ENCODE results near the gene TAF11L9. TPM values are rescaled to one million over a fixed set of nuclear protein-coding genes. Genes with fewer than 3 reads are reported as not detected.
"Not testable (repeated sequence)": the region's sequence is repeated elsewhere in the genome, so short reads cannot be mapped to it uniquely, and the experiment has no call there.

TAF11L9 gene
- total RNA-seq (not detected), polyA plus RNA-seq (not detected)

- FAIRE-seq; H3K9me3 ChIP-seq; intact Hi-C loops (cut with DNase I); H3K4me3 ChIP-seq; H3K27ac ChIP-seq; ATAC-seq; DNase-seq; H3K27me3 ChIP-seq; H3K4me1 ChIP-seq; H3K36me3 ChIP-seq: not testable (repeated sequence)
- WGBS, 2 donors = 78 to 98% methylated on average over 7 to 10 of the region's 15 CpGs
Observed at GRCh38 chr5:17594255-17594654, at the start of gene TAF11L9. Gene TAF11L9, minus strand, starts transcription at chr5:17594394.

GRCh38 chr5:17634160-17634559 lies 40.0 kb upstream of the TAF11L9 start, which contains the start of gene TAF11L14:
Gene TAF11L14, plus strand, starts transcription at chr5:17634460.
- TF ChIP-seq, protein P1, sequence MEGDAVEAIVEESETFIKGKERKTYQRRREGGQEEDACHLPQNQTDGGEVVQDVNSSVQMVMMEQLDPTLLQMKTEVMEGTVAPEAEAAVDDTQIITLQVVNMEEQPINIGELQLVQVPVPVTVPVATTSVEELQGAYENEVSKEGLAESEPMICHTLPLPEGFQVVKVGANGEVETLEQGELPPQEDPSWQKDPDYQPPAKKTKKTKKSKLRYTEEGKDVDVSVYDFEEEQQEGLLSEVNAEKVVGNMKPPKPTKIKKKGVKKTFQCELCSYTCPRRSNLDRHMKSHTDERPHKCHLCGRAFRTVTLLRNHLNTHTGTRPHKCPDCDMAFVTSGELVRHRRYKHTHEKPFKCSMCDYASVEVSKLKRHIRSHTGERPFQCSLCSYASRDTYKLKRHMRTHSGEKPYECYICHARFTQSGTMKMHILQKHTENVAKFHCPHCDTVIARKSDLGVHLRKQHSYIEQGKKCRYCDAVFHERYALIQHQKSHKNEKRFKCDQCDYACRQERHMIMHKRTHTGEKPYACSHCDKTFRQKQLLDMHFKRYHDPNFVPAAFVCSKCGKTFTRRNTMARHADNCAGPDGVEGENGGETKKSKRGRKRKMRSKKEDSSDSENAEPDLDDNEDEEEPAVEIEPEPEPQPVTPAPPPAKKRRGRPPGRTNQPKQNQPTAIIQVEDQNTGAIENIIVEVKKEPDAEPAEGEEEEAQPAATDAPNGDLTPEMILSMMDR (IDR thresholded peaks at IDR 0.05) = no peak
- no peak for ATAC-seq
- Histone ChIP-seq H3K4me3 (no peak within 1 kb of the TSS), H3K27me3 (no peaks in the 10 kb centered on the region), H3K9me3 (no peaks in the 10 kb centered on the region), H3K4me1 (no peaks in the 10 kb centered on the region), H3K27ac (no peak within 1 kb of the TSS), H3K36me3 (no peaks in the 10 kb centered on the region)
- DNase-seq = no peak
- intact Hi-C loops (cut with DNase I) = no loop called here
- WGBS, 2 donors = 70 to 77% methylated on average over 5 of the region's 5 CpGs
- FAIRE-seq = no peak

DNA sequence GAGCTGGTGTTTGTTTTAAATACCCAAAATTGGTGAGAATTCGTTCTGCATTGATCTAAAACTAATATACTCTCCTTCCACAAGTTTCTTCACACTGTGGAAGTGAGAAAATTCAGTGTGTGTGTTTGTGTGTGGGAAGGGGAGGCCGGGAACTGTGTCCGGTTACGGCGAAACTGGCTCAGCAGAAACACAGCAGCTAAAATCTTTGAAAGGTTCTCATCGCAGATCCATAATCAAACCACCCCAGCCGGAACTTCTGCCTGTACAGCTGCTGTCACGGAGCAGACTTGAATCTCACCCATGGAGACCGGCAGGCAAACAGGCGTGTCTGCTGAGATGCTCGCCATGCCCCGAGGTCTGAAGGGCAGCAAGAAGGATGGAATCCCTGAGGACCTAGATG lies 37.6 kb upstream of the TAF11L9 start, which contains the start of gene TAF11L13:
TSS of gene TAF11L13 (plus strand) at position 301 of the 400 bp plus-strand sequence.
- H3K36me3 ChIP-seq; intact Hi-C loops (cut with DNase I); ATAC-seq; DNase-seq; H3K27ac ChIP-seq; H3K4me3 ChIP-seq; FAIRE-seq; H3K9me3 ChIP-seq; H3K27me3 ChIP-seq; H3K4me1 ChIP-seq: not testable (repeated sequence)
- 65 to 80% methylated on average over 7 to 9 of the region's 12 CpGs for WGBS, 2 donors

GRCh38 chr5:17625686-17626085 lies 31.5 kb upstream of the TAF11L9 start:
- H3K36me3 ChIP-seq = no peaks in the 10 kb centered on the region
- 69 to 87% methylated on average over 11 of the region's 11 CpGs for WGBS, 2 donors
- H3K4me1 ChIP-seq = no peaks in the 10 kb centered on the region
- no peaks in the 10 kb centered on the region for H3K27me3 ChIP-seq
- H3K4me3 ChIP-seq = no peak overlapping the region
- no peak for FAIRE-seq
- H3K9me3 ChIP-seq = no peaks in the 10 kb centered on the region
- H3K27ac ChIP-seq = no peak overlapping the region
- no peak for DNase-seq
- intact Hi-C loops (cut with DNase I) = no loop called here
- no peak for ATAC-seq
- TF ChIP-seq, protein P1 (IDR thresholded peaks at IDR 0.05) = no peak

DNA sequence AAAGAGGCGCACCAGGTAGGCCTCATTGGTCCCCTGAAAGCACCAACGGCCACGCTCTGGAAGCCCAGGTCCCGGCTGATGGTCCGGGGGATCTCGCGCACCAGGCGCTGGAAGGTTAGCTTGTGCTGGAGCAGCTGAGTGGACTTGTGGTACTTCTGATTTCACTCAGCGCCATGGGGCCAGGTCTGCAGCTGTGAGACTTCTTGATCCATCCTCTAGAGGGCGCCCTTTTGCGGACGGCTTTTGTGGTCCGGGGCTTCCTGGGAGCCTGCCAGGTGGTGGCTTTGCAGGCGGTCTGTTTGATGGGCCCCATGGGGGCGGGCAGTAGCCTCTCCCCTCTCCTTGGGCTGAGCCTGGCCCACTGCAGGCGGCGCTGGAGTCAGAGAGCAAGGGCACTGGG lies 26.4 kb upstream of the TAF11L9 start:
- Histone ChIP-seq H3K9me3 (no peaks in the 10 kb centered on the region), H3K27ac (no peak overlapping the region), H3K36me3 (no peaks in the 10 kb centered on the region), H3K27me3 (no peaks in the 10 kb centered on the region), H3K4me3 (no peak overlapping the region), H3K4me1 (no peaks in the 10 kb centered on the region)
- WGBS, 2 donors = 66 to 85% methylated on average over 17 of the region's 17 CpGs
- TF ChIP-seq, protein P1 (IDR thresholded peaks at IDR 0.05) = no peak
- no peak for ATAC-seq
- intact Hi-C loops (cut with DNase I) = no loop called here
- FAIRE-seq = no peak
- DNase-seq = peak in 1 of 6 donors; percentile 53

DNA sequence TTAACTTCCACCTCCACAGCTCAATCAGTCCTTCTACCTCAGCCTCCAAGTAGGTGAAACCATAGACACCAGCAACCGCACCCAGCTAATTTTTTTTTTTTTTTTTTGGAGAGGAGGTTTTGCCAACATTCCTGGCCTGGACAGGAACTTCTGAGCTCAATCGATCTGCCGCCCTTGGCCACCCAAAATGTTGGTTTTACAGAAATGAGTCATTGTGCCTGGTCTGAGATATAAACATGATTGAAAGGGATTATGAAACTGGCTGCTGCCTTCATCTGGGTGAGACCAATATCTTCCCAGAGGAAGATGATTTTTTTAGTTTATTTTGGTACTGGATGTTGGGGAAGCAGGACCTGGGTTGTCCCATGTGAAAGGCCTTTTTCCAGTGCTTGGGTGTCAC lies 25.2 kb upstream of the TAF11L9 start:
- Histone ChIP-seq H3K4me3 (no peak overlapping the region), H3K9me3 (no peaks in the 10 kb centered on the region), H3K27ac (no peak overlapping the region), H3K27me3 (no peaks in the 10 kb centered on the region), H3K4me1 (no peaks in the 10 kb centered on the region), H3K36me3 (no peaks in the 10 kb centered on the region)
- TF ChIP-seq, protein P1 (IDR thresholded peaks at IDR 0.05) = no peak
- FAIRE-seq (no peak), ATAC-seq (no peak), DNase-seq (no peak)
- WGBS, 2 donors = 64 to 77% methylated on average over 3 of the region's 3 CpGs
- intact Hi-C loops (cut with DNase I) = no loop called here

Data from pancreas (tissue), 10 donors.